ENCODE results near the gene HRH1. TPM values are rescaled to one million over a fixed set of nuclear protein-coding genes. Genes with fewer than 3 reads are reported as not detected.

The HRH1 gene
- total RNA-seq, 2 experiments from 2014 or later = not detected

DNA sequence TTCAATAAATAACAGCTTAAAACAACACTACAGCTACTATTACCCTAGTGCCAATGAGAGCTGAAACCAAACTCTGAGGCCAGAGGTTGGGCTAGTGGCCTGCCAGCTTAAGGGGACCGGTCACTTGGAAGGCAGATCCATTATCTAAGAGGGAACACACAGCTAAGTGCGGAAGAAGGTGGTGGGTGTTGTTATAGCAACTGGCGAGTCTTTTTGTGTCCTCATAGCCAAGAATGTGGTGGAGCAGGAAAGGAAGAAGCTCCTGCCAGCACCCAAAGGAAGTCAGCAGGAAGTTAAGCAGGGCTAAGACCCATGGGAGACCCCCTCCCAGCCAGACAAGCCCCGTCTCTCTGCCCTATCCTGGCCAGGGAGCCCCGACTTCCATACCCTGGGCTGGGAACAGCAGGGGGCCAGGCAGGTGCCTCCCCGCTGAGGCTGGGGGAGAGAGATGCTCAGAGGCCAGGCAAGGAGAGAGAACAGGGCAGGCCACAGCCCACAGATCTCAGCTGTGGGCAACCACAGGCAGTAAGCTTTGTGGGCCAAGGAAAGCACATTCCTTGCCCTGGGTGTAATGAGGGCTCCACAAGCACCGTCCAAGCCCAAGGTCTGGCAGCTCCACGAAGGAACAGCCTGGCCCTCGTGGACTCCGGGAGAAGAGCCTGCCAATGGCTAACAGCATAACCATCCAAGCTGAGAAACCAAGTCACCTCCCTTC is 34.0 kb upstream of the HRH1 start:
- H3K9me3 ChIP-seq (ENCODE audit: control insufficient read depth in 1 of 2, insufficient read depth in 1 of 2, low read length in 2 of 2) = no peaks in the 10 kb centered on the region
- Mint-ChIP-seq H3K4me3 (no peak overlapping the region), H3K27me3 (peaks cover 37% of the 10 kb centered on the region), H3K9me3 (no peaks in the 10 kb centered on the region), H3K4me1 (ENCODE audit: low read depth) (no peaks in the 10 kb centered on the region), H3K36me3 (ENCODE audit: low read depth) (no peaks in the 10 kb centered on the region), H3K27ac (no peak overlapping the region)
- ATAC-seq (ENCODE audit: poor library complexity) = no peak
- DNase-seq = no peak
- TF ChIP-seq, protein P1, sequence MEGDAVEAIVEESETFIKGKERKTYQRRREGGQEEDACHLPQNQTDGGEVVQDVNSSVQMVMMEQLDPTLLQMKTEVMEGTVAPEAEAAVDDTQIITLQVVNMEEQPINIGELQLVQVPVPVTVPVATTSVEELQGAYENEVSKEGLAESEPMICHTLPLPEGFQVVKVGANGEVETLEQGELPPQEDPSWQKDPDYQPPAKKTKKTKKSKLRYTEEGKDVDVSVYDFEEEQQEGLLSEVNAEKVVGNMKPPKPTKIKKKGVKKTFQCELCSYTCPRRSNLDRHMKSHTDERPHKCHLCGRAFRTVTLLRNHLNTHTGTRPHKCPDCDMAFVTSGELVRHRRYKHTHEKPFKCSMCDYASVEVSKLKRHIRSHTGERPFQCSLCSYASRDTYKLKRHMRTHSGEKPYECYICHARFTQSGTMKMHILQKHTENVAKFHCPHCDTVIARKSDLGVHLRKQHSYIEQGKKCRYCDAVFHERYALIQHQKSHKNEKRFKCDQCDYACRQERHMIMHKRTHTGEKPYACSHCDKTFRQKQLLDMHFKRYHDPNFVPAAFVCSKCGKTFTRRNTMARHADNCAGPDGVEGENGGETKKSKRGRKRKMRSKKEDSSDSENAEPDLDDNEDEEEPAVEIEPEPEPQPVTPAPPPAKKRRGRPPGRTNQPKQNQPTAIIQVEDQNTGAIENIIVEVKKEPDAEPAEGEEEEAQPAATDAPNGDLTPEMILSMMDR (IDR thresholded peaks at IDR 0.05) = no peak
- no peaks in the 10 kb centered on the region for H3K36me3 ChIP-seq (ENCODE audit: insufficient read depth, low read length)
- ChIA-PET CTCF (no interaction called here), POLR2A (no interaction called here)
- no peak overlapping the region for H3K27ac ChIP-seq (ENCODE audit: low read depth in 1 of 2, low read length in 2 of 2)
- intact Hi-C loops (cut with DNase I, micrococcal nuclease) = no loop called here
- no peaks in the 10 kb centered on the region for H3K4me1 ChIP-seq (ENCODE audit: insufficient read depth, low read length)
- H3K4me3 ChIP-seq (ENCODE audit: low read length) = no peak overlapping the region
- H3K27me3 ChIP-seq (ENCODE audit: control insufficient read depth in 1 of 2, insufficient read depth in 2 of 2, low read length in 2 of 2) = peaks cover 0 to 9% of the 10 kb centered on the region in 2 experiments

GRCh38 chr3:11126653-11127052 is 27.6 kb upstream of the HRH1 start:
- H3K27me3 ChIP-seq (ENCODE audit: control insufficient read depth in 1 of 2, insufficient read depth in 2 of 2, low read length in 2 of 2) = no peaks in the 10 kb centered on the region
- intact Hi-C loops (cut with DNase I, micrococcal nuclease) = no loop called here
- H3K27me3 Mint-ChIP-seq = no peaks in the 10 kb centered on the region
- CTCF ChIA-PET = no interaction called here
- H3K27ac Mint-ChIP-seq = no peak overlapping the region
- no peaks in the 10 kb centered on the region for H3K4me1 Mint-ChIP-seq (ENCODE audit: low read depth)
- TF ChIP-seq, protein P1 (IDR thresholded peaks at IDR 0.05) = no peak
- no peaks in the 10 kb centered on the region for H3K4me1 ChIP-seq (ENCODE audit: insufficient read depth, low read length)
- no peak overlapping the region for H3K4me3 ChIP-seq (ENCODE audit: low read length)
- no peak overlapping the region for H3K27ac ChIP-seq (ENCODE audit: low read depth in 1 of 2, low read length in 2 of 2)
- POLR2A ChIA-PET = no interaction called here
- no peaks in the 10 kb centered on the region for H3K36me3 Mint-ChIP-seq (ENCODE audit: low read depth)
- no peaks in the 10 kb centered on the region for H3K36me3 ChIP-seq (ENCODE audit: insufficient read depth, low read length)
- ATAC-seq (ENCODE audit: poor library complexity) (no peak), DNase-seq (no peak)
- H3K9me3 Mint-ChIP-seq = no peaks in the 10 kb centered on the region
- H3K4me3 Mint-ChIP-seq = no peak overlapping the region
- no peaks in the 10 kb centered on the region for H3K9me3 ChIP-seq (ENCODE audit: control insufficient read depth in 1 of 2, insufficient read depth in 1 of 2, low read length in 2 of 2)

DNA sequence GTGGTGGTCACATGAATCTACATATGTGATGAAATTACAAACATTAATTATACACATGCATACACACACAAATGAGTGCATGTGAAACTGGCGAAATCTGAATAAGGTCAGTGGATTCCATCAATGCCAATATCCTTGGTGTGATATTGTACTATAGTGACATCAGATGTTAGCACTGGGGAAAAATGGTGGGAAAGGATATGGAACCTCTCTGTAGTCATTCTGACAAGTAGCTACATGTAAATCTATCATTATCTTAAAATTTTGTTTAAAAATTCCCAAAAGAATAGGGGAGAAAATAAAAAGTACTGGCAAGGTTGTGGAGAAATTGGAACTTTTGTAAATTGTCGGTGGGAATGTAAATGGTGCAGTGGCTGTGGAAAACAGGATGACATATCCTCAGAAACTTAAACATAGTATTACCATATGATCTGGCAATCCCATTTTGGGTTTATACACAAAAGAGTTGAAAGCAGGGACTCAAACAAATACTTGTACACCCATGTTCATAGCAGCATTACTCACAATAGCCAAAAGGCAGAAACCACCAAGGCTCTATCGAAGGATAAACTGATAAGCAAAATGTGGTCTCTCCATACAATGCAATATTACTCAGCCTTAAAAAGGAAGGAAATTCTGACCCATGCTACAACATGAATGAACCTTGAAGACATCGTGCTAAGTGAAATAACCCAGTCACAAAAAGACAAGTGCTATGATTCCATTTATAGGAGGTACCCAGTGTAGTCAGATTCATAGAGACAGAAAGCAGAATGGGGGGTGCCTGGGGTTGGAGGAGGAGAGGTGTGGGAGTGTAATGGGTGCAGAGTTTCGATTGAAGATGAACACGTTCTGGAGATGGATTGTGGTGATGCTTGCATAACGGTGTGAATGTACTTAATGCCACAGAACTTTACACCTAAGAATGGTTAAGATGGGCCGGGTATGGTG is 25.3 kb upstream of the HRH1 start:
- Histone ChIP-seq H3K9me3 (ENCODE audit: control insufficient read depth in 1 of 2, insufficient read depth in 1 of 2, low read length in 2 of 2) (no peaks in the 10 kb centered on the region), H3K27me3 (ENCODE audit: control insufficient read depth in 1 of 2, insufficient read depth in 2 of 2, low read length in 2 of 2) (no peaks in the 10 kb centered on the region), H3K4me3 (ENCODE audit: low read length) (no peak overlapping the region), H3K27ac (ENCODE audit: low read depth in 1 of 2, low read length in 2 of 2) (no peak overlapping the region), H3K36me3 (ENCODE audit: insufficient read depth, low read length) (no peaks in the 10 kb centered on the region), H3K4me1 (ENCODE audit: insufficient read depth, low read length) (no peaks in the 10 kb centered on the region)
- ChIA-PET CTCF (interaction anchor here (0.7 kb wide), 1 partner anchor 549 kb away, joined by 3 read pairs; no protein-coding TSS in a partner anchor), POLR2A (no interaction called here)
- intact Hi-C loops (cut with DNase I, micrococcal nuclease) = no loop called here
- H3K4me3 Mint-ChIP-seq = no peak overlapping the region
- no peaks in the 10 kb centered on the region for H3K36me3 Mint-ChIP-seq (ENCODE audit: low read depth)
- TF ChIP-seq, protein P1 (IDR thresholded peaks at IDR 0.05) = no peak
- DNase-seq (no peak), ATAC-seq (ENCODE audit: poor library complexity) (no peak)
- H3K4me1 Mint-ChIP-seq (ENCODE audit: low read depth) = no peaks in the 10 kb centered on the region
- H3K27me3 Mint-ChIP-seq = no peaks in the 10 kb centered on the region
- H3K9me3 Mint-ChIP-seq = no peaks in the 10 kb centered on the region
- H3K27ac Mint-ChIP-seq = no peak overlapping the region

Measured in CD4-positive, alpha-beta T cell (primary cell).